GM18870 (cell line): Measurements from ENCODE around the gene FILIP1L.

Source experiments
- ATAC-seq: cut with Tn5 transposase; IDR thresholded peaks from one replicate; pipeline ENCODE4 v1.9.1; 2021; ENCODE audit warnings: moderate library complexity; ENCODE audit not compliant: unreplicated experiment

FILIP1L gene

GRCh38 chr3:100045696-100046095 lies 68.6 kb downstream of the FILIP1L start:
- no peak for ATAC-seq

- peak; percentile 87 for ATAC-seq
These were observed 69.9 kb downstream of the FILIP1L start for GRCh38 chr3:100044369-100044768.

- ATAC-seq, result no peak
These were observed 71.0 kb downstream of the FILIP1L start for GRCh38 chr3:100043271-100043670.

- no peak for ATAC-seq
These were observed 71.9 kb downstream of the FILIP1L start for GRCh38 chr3:100042166-100042981.

- ATAC-seq, result no peak
These were observed 73.0 kb downstream of the FILIP1L start for GRCh38 chr3:100041328-100041749.

- no peak for ATAC-seq
These were observed 73.7 kb downstream of the FILIP1L start for GRCh38 chr3:100040451-100041225.

- no peak for ATAC-seq
These were observed 75.2 kb downstream of the FILIP1L start for GRCh38 chr3:100039075-100039474.

GRCh38 chr3:100033903-100034471 lies 80.3 kb downstream of the FILIP1L start:
- no peak for ATAC-seq

- no peak for ATAC-seq
These were observed 81.1 kb downstream of the FILIP1L start for GRCh38 chr3:100033184-100033583.

- ATAC-seq, result no peak
These were observed 82.1 kb downstream of the FILIP1L start for GRCh38 chr3:100032243-100032642.

- no peak for ATAC-seq
These were observed 83.3 kb downstream of the FILIP1L start for GRCh38 chr3:100030914-100031425.

- ATAC-seq, result peak; percentile 44
These were observed 84.0 kb downstream of the FILIP1L start for GRCh38 chr3:100030346-100030745.

GRCh38 chr3:100029689-100030088 lies 84.6 kb downstream of the FILIP1L start:
- peak; percentile 46 for ATAC-seq

GRCh38 chr3:100029052-100029451 lies 85.2 kb downstream of the FILIP1L start:
- ATAC-seq, result no peak

- no peak for ATAC-seq
These were observed 87.0 kb downstream of the FILIP1L start for GRCh38 chr3:100027321-100027720.

GRCh38 chr3:100024520-100025303 lies 89.6 kb downstream of the FILIP1L start:
- ATAC-seq, result no peak

- no peak for ATAC-seq
These were observed 90.7 kb downstream of the FILIP1L start for GRCh38 chr3:100023595-100023994.

GRCh38 chr3:100023150-100023549 lies 91.2 kb downstream of the FILIP1L start:
- ATAC-seq, result no peak

GRCh38 chr3:100022506-100022905 lies 91.8 kb downstream of the FILIP1L start:
- no peak for ATAC-seq

GRCh38 chr3:100020876-100021644 lies 93.2 kb downstream of the FILIP1L start:
- ATAC-seq, result no peak
